Measurements from ENCODE around the gene MARCHF11.

MARCHF11 gene

GRCh38 chr5:16134204-16134603, 45.4 kb downstream of the MARCHF11 start:
- DNase-seq (ENCODE audit: low read depth in 3 of 3): no peak

GRCh38 chr5:16131878-16132277, 47.7 kb downstream of the MARCHF11 start:
- no peak for DNase-seq (ENCODE audit: low read depth in 3 of 3)

- no peak for DNase-seq (ENCODE audit: low read depth in 3 of 3)
Measured at GRCh38 chr5:16128944-16129343, 50.6 kb downstream of the MARCHF11 start.

GRCh38 chr5:16127865-16128544, 51.6 kb downstream of the MARCHF11 start:
- no peak for DNase-seq (ENCODE audit: low read depth in 3 of 3)

GRCh38 chr5:16120579-16120978, 59.0 kb downstream of the MARCHF11 start:
- no peak for DNase-seq (ENCODE audit: low read depth in 3 of 3)

- no peak for DNase-seq (ENCODE audit: low read depth in 3 of 3)
Measured at GRCh38 chr5:16119790-16120189, 59.8 kb downstream of the MARCHF11 start.

GRCh38 chr5:16115140-16115539, 64.5 kb downstream of the MARCHF11 start:
- DNase-seq (ENCODE audit: low read depth in 3 of 3): no peak

GRCh38 chr5:16108418-16108817, 71.2 kb downstream of the MARCHF11 start:
- DNase-seq (ENCODE audit: low read depth in 3 of 3): no peak

GRCh38 chr5:16104961-16105360, 74.6 kb downstream of the MARCHF11 start:
- no peak for DNase-seq (ENCODE audit: low read depth in 3 of 3)

- no peak for DNase-seq (ENCODE audit: low read depth in 3 of 3)
Measured at GRCh38 chr5:16095612-16096011, 84.0 kb downstream of the MARCHF11 start.

GRCh38 chr5:16090270-16090669, 89.3 kb downstream of the MARCHF11 start:
- DNase-seq (ENCODE audit: low read depth in 3 of 3): no peak

GRCh38 chr5:16082982-16083381, 96.6 kb downstream of the MARCHF11 start:
- DNase-seq (ENCODE audit: low read depth in 3 of 3): no peak

GRCh38 chr5:16082053-16082452, 97.5 kb downstream of the MARCHF11 start:
- no peak for DNase-seq (ENCODE audit: low read depth in 3 of 3)

- no peak for DNase-seq (ENCODE audit: low read depth in 3 of 3)
Measured at GRCh38 chr5:16081376-16081955, 98.1 kb downstream of the MARCHF11 start.

GRCh38 chr5:16076657-16077056, 102.9 kb downstream of the MARCHF11 start:
- DNase-seq (ENCODE audit: low read depth in 3 of 3): no peak

- no peak for DNase-seq (ENCODE audit: low read depth in 3 of 3)
Measured at GRCh38 chr5:16074358-16074757, 105.2 kb downstream of the MARCHF11 start.

- no peak for DNase-seq (ENCODE audit: low read depth in 3 of 3)
Measured at GRCh38 chr5:16072616-16073015, 107.0 kb downstream of the MARCHF11 start.

GRCh38 chr5:16067415-16067814, 112.2 kb downstream of the MARCHF11 start:
- DNase-seq (ENCODE audit: low read depth in 3 of 3): no peak

- no peak for DNase-seq (ENCODE audit: low read depth in 3 of 3)
Measured at GRCh38 chr5:16066810-16067209, 112.8 kb downstream of the MARCHF11 start.

- no peak for DNase-seq (ENCODE audit: low read depth in 3 of 3)
Measured at GRCh38 chr5:16066320-16066719, 113.3 kb downstream of the MARCHF11 start.

- no peak for DNase-seq (ENCODE audit: low read depth in 3 of 3)
Measured at GRCh38 chr5:16065831-16066230, 113.8 kb downstream of the MARCHF11 start.

GRCh38 chr5:16064135-16064893, 115.3 kb downstream of the MARCHF11 start:
- no peak for DNase-seq (ENCODE audit: low read depth in 3 of 3)

GRCh38 chr5:16061163-16061562, 118.4 kb downstream of the MARCHF11 start:
- DNase-seq (ENCODE audit: low read depth in 3 of 3): no peak
